Stimulated activated CD4-positive, alpha-beta T cell treated with anti-CD3 and anti-CD28 coated beads, Interleukin-1b, Interleukin-23, amount 100 ng/mL, for 48 hours (primary cell): ENCODE results near the gene HIF1A.
A peak's percentile ranks its signal among the peaks of the same experiment; 100 is the strongest.
"Not testable (repeated sequence)": the region's sequence is repeated elsewhere in the genome, so short reads cannot be mapped to it uniquely, and the experiment has no call there.

Experiments
- DNase-seq: peaks from one replicate; pipeline ENCODE4 v3.0.0-alpha.2; 2020

The HIF1A gene

DNA sequence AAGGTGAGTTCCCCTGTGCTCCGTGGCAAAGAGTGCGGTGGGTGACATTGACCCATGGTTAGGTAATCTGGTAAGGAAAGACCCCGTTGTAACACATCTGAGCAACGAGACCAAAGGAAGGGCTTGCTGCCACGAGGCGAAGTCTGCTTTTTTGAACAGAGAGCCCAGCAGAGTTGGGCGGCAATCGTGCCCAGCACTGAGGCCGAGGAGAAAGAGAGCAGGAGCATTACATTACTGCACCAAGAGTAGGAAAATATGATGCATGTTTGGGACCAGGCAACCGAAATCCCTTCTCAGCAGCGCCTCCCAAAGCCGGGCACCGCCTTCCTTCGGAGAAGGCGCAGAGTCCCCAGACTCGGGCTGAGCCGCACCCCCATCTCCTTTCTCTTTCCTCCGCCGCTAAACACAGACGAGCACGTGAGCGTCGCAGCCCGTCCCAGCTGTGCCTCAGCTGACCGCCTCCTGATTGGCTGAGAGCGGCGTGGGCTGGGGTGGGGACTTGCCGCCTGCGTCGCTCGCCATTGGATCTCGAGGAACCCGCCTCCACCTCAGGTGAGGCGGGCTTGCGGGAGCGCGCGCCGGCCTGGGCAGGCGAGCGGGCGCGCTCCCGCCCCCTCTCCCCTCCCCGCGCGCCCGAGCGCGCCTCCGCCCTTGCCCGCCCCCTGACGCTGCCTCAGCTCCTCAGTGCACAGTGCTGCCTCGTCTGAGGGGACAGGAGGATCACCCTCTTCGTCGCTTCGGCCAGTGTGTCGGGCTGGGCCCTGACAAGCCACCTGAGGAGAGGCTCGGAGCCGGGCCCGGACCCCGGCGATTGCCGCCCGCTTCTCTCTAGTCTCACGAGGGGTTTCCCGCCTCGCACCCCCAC is at the start of gene HIF1A:
TSS of gene HIF1A (plus strand) at position 684 of the 865 bp plus-strand sequence. CDS start 292 bp downstream, outside the sequence.
- peak; percentile 98 for DNase-seq

DNA sequence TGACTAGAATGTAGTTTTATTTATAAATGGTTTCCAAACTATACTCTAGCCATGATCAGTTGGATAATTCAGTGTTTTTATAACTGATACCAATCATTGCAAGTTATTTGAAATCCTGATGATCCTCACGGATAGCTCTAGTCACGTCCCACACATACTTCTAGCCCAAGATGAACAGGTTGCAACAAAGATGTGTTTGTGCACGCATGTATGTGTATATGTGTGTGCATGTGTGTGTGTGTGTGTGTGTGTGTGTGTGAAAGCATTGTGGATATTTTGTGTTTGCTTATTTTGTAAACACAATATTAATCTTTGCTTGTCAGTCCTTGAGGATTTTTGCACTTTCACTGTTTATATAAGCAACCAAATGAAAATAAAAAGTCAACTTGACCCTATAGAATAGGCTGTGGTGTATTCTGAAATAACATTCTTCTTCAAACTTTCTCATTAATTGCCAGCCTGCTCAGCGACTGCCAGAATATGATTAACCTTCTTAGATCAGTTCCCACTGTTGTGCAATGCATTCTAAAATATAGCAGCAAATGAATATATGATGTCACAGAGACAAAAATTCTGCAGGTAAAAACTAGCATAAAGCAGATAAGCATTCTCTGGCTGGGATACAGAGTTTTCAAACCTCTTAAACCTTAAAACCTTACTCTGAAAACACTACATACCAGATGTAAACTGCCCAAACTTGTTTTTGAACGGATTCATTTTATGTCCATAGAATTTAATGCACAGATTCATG is 48.8 kb upstream of the HIF1A start:
- DNase-seq: no peak

DNA sequence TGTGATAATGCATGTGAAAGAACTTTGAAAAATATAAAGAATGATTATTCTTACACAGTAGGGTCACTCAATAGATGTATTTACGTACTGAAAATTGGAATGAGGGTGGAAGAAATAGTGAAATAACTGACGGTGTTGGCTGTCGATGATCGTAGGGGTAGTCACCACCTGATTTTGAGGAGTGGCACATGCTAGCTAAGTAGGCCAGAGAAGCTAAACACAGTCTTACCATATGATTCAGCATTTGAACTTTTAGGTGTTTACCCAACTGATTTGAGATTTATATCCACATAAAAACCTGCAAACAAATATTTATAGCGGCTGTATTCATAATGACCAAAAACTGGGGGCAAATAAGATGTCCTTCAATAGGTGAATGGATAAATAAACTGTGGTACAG is 47.6 kb upstream of the HIF1A start:
- no peak for DNase-seq

DNA sequence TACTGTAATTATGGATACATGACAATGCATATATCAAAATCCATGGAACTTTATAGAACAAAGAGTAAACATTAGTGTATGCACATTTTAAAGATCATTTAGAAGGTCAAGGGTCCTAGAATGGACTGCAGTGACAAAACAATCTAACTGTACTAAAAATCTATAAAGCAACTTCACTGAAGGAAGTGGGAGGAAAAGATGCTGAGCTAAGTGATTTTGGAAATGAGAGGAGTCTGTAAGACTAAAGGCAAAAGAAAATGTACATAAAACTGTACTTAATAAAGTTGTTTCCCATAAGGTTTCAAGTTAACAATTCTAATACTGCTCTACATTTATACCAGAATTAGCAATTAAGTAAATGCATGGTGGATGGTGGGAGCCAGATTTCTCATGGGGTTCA is 46.9 kb upstream of the HIF1A start:
- no peak for DNase-seq

DNA sequence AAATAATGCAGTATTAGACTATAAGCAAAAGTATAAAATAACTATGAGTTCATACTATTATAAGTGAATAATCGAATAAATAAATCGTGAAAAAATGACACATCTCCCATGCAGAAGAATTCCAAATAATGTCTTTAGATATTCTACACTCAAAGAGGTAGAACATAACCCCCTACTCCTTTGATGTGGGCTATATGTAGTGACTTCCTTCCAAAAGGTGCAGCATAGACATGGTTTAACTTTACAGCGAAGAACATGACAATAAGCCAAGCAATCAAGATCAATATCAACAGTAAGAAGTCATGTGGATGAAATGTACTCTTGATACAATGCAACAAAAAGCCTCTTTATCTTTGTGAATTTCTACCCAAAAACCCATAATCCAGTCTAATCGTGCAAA is 46.0 kb upstream of the HIF1A start:
- DNase-seq: no peak

DNA sequence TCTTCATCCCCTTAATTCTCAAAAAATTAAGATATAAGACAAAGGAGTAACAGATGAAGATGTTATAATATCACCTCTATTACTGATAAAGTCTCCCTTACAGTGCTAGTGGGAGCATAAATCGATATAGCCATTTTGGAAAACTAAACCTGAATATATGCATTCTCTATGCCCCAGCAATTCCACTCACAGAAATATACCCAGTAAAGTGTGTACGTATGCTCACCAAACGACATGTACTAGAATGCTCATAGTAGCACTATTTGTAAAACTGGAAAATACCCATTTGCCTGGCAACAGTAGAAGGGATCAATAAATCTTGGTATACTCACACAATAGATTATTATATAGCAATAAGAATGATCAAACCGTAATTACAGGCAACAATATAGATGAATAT is 44.0 kb upstream of the HIF1A start:
- no peak for DNase-seq

GRCh38 chr14:61652526-61653262 is 42.6 kb upstream of the HIF1A start:
- DNase-seq: no peak

DNA sequence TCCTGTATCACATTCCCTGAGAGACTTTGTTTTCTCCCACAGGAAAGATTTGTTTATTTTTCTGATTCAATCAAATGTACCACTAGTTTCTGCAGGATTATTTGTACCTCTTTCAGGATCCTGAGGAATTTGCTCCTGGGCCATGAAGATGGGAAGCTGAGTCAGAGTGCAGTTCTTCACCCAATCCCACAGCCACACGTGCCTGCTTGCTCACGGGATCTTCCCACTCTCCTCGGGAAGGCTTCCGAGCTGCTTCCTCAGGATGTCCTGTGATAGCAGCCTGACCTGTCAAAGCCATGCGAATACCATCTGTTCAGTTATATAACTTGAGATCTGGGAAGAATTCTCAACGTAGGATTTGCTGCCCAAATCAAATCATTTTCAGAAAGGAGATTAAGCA is 41.8 kb upstream of the HIF1A start:
- no peak for DNase-seq

DNA sequence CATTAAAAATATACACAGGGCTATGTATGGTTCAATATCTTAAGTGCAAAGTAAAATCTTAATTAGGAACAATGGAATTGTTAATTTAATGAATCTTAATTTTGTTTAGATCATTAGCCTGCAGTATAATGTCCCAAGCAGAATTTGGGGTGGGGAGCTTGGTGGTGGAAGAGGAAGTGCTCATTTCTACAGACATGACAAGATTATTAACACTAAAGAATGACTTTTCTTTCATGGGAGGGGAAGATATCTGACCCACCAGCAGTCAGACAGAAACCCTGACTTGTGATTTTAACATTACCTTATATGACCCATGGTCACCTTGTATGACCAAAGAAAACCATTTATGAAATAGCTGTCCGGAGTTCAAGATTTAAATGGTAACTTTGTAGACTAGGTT is 41.3 kb upstream of the HIF1A start:
- DNase-seq: no peak

GRCh38 chr14:61655777-61656176 is 39.5 kb upstream of the HIF1A start:
- DNase-seq: no peak

- no peak for DNase-seq
Observed at GRCh38 chr14:61656341-61656740, 39.0 kb upstream of the HIF1A start.

GRCh38 chr14:61658111-61658510 is 37.2 kb upstream of the HIF1A start:
- not testable (repeated sequence) for DNase-seq

DNA sequence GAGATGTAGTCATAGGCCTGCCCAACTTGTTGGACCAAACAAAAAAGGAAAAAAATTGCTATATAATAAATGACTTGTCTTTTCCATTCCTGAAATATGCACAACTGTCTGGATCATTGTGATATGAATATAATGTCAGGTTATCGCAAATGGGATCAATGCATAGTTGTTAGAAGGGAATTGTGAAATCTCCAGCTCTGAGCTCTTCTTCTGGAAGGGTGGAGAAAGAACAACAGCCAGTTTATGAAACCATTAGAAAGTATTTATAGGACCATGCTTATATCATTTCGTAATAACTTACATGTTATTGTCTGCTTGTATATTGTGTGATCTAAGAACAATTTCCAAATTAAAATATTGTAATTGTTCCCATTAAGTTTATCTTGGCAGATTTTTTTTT is 35.7 kb upstream of the HIF1A start:
- no peak for DNase-seq

DNA sequence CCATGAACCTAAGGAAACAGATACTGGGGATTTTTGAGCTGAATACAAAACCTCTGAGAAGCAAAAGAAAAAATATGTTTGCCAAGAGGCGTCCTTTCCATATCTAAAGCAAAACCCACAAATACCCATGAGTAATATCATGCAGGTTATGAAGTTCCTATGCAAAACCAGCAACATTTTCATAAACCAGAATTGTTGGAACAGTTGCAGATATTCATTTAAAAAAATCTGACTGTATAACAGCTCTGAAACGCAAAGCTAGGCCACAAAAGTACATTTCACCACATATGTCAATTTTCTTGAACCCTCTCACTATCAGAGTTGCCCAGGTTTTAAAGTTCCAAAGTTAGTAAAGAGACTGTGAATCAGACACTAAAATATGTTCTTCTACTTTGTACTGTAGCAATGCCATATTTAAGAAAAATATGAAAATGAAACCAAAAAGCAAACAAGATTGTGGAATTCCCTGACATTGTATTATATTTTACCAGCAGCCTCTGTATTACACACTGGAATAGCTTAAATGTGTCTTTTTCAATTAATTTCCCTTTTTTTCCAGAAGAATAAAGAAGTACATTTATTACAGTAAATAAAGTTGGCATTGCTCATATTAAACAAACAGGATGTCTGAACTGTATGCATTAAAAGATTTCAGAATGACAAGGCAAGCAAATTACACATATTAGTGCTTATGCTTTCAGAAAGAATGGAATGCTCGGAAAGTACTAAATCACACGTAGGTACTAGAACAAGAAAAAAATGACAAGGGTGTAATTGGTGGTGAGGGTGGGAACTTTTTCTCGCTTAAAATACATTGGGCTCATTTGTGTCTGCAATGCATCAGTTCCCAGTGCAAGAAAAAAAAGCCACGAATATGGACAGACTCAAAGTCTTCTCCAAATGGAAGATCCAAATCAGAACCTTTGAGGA is 33.6 kb upstream of the HIF1A start:
- no peak for DNase-seq

GRCh38 chr14:61662437-61663311 is 32.6 kb upstream of the HIF1A start:
- peak; percentile 72 for DNase-seq

DNA sequence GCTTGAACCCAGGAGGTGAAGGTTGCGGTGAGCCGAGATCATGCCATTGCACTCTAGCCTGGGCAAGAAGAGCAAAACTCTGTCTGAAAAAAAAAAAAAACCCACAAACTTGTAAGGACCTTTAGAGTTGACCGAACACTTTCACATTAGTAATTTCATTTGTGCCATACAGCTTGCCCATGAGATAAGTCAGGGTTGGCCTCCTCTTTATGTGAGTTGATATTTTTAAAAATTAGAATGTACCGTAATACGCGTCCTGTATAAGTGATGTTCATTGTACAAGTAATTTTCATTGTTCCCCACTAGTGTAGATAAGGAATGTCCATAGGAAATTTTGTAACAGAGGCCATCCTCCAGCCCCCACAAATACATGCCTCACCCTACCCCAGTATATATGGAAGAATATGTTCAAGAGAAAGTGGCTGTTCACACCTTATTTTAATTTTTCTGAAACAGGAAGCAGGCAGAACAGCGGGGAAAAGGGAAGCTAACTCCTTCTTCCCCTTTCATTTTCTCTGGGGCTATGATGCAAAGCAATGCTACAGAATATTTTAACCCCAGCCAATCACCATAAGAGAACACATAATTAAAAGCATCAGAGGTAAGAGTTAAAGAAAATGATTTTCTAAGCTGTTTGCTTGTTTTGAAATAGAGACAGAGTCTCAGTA is 31.9 kb upstream of the HIF1A start:
- no peak for DNase-seq

DNA sequence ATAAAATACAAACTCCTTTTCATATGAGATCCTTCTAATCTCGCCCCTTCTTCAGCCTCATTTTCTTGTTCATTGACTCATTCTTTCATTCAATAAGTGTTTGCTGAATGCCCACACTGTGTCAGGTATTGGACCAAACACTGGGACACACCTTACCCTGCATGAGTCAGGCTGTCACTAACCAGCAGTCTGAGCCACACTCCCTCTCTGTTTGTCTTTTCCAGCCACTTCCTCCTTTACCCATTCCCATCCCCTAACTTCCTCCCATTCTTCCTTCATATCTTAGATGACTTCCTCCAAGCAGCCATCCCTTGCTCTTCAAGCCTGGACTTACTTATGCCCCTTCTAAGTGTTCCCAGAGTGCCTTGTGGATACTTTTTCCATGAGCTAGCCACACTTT is 27.0 kb upstream of the HIF1A start:
- peak; percentile 34 for DNase-seq

GRCh38 chr14:61670576-61670975 is 24.7 kb upstream of the HIF1A start:
- no peak for DNase-seq

- DNase-seq: peak; percentile 49
Observed at GRCh38 chr14:61671082-61671481, 24.2 kb upstream of the HIF1A start.

DNA sequence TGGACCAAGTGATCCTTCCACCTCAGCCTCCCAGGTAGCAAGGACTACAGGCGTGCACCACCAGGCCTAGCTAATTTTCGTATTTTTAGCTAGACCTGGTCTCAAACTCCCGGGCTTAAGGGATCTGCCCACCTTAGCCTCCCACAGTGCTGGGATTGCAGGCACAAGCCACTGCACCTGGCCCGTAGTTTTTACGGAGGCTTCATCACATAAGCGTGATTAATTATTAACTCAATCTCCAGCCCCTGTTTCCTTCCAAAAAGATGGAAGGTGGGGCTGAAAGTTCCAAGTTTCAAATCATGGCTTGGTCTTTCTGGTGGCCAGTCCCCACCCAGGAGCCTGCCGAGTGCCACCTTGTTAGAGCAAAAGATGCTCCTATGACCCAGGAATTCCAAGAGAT is 22.5 kb upstream of the HIF1A start:
- no peak for DNase-seq

- no peak for DNase-seq
Observed at GRCh38 chr14:61673305-61673704, 22.0 kb upstream of the HIF1A start.
